NCI-H460 (cell line): Measurements from ENCODE around the gene C12orf76. TPM values are rescaled to one million over a fixed set of nuclear protein-coding genes. Genes with fewer than 3 reads are reported as not detected.
"Not testable (repeated sequence)": the region's sequence is repeated elsewhere in the genome, so short reads cannot be mapped to it uniquely, and the experiment has no call there.

Experiments
- DNase-seq: peaks from one replicate; pipeline ENCODE4 v3.0.0-alpha.2; 2016; ENCODE audit warnings: low read depth; ENCODE audit errors: extremely low read depth
- total RNA-seq: library from RNA; depleted of rRNA; stranded (reverse); fragments of >200 nt; shearing (Covaris generic); gene quantifications from 2 replicates; pipeline ENCODE4 v1.2.3, GENCODE V29; 2014

C12orf76 gene
- total RNA-seq, 1 experiment from 2014 or later: 19.3 TPM

GRCh38 chr12:110067531-110067930 is 19.2 kb upstream of the C12orf76 start:
- DNase-seq: no peak

DNA sequence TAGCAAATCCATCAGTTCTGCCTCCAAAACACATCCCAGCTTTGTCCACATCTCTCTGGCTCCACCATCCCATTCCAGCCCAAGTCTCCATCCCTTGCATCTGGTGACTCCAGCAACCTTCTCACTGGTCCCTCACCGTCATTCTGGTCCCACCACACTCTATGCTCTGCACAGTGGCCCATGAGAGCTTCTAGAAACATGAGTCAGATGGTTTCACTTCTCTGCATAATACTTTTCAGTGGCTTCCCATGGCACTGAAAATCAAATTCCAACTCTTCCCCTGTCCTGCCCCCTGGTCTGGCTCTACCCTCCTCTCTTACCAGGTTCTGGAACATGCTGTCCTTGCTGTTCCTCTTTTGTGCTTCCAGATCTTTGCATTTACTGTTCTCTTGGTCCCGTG is 17.2 kb upstream of the C12orf76 start:
- DNase-seq: no peak

- DNase-seq: no peak
These were observed 13.9 kb upstream of the C12orf76 start for GRCh38 chr12:110062241-110062640.

DNA sequence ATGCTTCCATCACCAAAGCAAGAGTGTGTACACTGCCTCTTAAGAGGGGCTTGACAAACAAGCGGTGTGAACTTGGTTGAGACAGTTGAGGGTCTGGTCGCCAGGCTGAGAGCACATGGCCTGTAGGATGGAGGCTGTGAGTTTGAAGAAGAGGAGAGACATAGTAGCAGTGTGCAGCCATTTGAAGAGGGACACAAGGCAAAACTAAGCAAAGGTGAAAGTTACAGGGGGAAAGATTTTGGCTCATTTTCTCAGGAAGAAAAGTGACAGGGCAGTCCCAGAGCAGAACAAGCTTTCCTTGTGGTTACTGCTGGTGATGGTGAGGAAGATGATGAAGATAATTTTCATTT is 11.3 kb upstream of the C12orf76 start:
- DNase-seq: no peak

DNA sequence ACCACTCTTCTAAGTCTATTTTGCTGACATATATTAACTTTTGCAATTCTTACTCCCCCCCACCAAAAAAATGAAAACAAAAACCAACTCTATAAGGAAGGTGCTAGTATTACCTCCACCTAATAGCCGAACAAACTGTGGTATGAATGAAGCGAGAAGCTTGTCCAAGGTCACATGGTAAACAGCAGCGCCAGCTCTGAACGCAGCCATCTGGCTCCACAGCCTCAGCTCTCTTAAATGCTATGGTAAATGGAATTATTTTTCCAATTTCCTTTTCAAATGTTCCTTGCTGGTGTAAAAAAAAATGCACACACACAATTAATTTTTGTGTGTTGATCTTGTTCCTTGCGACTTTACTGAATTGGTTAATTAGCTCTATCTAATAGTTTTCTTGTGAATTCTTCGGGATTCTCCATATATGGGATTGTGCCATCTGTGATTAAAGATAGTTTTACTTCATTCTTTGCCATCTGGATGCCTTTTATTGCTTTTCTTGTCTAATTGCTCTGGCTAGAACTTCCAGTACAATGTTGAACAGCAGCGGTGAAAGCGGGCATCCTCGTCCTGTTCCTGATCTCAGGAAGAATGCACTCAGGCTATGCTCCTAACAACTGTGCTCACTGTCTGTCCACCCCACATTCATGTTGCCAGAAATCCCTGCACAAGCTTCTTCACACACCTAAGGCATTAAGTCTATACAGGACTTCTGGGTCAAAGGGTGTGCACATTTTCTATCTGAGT is 10.7 kb upstream of the C12orf76 start:
- no peak for DNase-seq

DNA sequence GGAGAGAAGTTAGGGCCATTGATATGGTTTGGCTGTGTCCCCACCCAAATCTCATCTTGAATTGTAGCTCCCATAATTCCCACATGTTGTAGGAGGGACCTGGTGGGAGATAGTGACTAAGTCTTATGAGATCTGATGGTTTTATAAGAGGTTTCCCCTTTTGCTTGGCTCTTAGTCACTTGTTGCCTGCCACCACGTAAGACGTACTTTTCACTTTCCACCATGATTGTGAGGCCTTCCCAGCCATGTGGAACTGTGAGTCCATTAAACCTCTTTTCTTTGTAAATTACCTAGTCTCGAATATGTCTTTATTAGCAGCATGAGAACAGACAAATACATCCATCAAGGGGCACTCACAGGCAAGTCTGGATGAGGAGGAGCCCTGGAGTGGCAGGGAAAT is 8.3 kb upstream of the C12orf76 start:
- not testable (repeated sequence) for DNase-seq

DNA sequence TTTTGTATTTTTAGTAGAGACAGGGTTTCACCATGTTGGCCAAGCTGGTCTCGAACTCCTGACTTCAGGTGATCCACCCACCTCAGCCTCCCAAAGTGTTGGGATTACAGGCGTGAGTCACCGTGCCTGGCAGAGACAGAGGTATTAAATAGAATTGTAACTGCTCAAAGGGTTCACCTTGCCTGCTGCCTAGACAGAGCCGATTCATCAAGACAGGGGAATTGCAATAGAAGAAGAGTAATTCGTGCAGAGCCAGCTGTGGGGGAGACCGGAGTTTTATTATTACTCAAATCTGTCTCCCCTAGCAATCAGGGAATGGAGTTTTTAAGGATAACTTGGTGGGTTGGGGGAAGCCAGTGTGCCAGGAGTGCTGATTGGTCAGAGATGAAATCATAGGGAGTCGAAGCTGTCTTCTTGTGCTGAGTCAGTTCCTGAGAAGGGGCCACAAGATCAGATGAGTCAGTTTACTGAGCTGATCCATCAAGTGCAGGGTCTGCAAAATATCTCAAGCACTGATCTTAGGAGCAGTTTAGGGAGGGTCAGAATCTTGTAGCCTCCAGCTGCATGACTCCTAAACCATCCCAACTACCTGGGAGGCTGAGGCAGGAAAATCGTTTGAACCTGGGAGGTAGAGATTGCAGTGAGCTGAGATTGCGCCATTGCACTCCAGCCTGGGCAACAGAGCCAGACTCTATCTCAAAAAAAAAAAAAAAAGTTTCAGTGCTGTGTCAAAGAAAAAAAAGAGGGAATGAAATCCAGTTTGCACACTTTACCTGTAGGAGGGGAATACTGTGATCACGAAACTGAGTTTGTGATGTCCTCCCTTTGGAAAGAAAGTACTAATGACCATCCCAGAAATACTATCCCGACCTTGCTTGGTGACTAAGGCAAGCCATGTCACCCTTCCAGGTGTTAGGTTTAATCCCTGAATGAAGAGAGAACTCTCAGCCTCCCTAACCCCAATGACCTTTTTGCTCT is 7.3 kb upstream of the C12orf76 start:
- DNase-seq: not testable (repeated sequence)

DNA sequence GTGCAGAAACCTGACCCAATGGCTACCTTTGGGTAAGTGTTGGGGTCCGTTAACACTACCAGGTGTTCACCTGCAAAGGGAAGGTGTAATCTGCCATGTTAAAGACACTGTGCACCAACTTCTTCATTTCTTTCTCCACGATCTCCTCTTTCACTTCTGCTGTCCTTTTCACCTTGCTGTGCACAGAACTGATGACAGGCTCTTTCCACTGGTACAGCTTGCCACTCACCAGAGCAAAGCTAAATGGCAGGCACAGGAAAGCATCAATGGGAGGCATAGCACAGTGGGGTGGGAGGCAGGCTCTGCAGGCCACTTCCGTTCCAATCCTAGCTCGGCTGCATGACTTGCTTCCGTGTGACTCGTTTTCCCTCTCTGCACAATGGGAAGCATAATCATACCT is 2.6 kb upstream of the C12orf76 start:
- DNase-seq: no peak

DNA sequence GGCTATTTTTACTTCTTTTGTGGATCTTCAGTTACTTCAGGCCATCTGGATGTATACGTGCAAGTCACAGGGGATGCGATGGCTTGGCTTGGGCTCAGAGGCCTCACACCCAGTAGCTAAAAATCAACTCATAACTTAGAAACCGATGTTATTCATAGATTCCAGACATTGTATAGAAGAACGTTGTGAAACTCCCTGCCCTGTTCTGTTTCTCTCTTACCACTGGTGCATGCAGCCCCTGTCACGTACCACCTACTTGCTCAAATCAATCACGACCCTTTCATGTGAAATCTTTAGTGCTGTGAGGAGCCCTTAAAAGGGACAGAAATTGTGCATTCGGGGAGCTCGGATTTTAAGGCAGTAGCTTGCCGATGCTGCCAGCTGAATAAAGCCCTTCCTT is 1.3 kb upstream of the C12orf76 start:
- not testable (repeated sequence) for DNase-seq

- not testable (repeated sequence) for DNase-seq
These were observed 712 bp upstream of the C12orf76 start for GRCh38 chr12:110049034-110049433.

DNA sequence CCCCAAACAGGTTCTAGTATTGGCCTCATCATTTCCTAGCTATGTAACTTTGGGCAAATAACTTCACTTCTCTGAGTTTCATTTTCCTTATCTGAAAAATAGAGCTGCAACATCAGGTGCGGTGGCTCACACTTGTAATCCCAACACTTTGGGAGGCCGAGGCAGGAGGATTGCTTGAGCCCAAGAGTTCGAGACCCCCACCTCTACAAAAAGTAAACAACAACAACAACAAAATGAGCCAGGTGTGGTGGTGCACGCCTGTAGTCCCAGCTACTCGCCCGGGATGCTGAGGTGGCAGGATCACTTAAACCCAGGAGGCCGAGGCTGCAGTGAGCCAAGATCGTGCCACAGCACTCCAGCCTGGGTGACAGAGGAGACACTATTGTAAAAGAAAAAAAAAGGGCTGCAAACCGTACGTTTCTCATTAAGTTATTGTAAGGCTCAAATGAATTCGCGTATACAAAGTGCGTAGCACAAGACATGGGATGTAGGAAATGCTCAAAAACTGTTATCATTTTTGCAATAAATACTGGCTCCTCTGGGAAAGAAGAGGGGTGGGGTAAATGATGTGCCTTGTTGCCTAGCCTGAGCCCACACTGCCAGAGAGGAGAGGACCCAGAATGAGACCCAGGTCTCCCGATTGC is 903 bp downstream of the C12orf76 start:
- DNase-seq: no peak

GRCh38 chr12:110046451-110047187 is 1.7 kb downstream of the C12orf76 start:
- no peak for DNase-seq

GRCh38 chr12:110042264-110042663 is 6.1 kb downstream of the C12orf76 start:
- DNase-seq: no peak

DNA sequence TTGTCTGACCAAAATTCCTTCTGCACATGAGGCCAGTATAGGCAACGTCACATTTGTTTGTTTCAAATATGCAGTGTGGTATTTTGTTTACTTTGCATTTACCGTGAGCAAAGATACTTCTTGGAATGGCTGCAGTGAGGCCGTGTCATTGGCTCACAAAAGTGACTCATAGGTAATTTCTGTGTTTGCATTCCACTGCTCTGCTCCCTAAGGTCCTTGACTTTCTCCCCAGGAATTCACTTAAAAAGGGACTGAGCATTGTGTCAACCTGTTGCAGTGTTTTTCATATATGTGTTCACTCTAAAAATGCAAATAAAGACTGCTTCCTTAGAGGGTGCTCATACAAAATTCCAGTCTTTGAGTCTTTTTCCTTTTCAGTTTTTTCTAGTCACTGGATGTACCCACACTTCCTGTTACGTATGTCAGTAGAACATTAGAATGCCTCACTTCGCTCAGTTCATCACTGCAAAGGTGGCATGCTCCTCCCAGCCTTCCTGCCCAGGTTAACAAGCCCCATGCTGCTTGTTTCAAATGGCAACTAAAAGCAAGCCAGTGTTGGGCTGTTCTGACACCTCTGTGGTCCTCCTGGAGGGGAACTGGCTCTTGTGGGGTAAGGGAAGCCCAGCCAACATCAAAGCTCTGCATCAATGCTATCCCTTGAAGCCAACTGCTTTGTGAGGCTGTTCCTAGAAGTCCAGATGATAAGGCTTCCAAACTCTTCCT is 9.1 kb downstream of the C12orf76 start:
- peak; percentile 87 for DNase-seq

DNA sequence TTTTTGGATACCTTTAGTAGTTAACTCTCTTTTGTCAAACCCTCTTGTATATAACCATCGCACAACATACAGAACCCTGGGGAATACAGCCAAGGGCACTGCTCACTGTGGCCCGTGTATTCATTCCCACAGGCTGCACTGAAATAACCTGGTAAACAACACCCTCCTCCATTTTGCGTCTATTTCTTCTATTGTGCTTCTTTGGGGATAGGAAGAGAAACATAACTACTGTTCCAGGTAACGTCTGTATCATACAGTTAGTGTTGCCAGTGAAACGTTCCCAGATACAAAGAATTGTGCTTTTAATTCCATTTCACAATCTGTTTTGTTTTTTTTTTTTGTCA is 9.6 kb downstream of the C12orf76 start:
- no peak for DNase-seq

DNA sequence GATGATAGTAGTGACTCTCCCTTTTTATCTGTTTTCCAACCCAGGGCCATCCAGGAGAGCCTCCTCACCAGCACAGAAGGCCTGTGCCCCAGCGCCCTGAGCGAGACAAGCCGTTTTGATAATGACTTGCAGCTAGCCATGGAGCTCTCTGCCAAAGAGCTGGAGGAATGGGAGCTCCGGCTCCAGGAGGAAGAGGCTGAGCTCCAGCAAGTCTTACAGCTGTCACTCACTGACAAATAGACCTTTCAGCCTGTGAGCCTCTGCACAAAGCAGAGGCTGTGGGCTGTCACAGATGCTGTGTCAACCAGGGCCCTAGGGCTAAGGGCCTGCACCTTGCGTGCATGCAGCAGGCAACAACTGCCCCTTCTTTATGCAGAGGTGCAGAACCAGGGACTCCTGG is 11.0 kb downstream of the C12orf76 start:
- no peak for DNase-seq

DNA sequence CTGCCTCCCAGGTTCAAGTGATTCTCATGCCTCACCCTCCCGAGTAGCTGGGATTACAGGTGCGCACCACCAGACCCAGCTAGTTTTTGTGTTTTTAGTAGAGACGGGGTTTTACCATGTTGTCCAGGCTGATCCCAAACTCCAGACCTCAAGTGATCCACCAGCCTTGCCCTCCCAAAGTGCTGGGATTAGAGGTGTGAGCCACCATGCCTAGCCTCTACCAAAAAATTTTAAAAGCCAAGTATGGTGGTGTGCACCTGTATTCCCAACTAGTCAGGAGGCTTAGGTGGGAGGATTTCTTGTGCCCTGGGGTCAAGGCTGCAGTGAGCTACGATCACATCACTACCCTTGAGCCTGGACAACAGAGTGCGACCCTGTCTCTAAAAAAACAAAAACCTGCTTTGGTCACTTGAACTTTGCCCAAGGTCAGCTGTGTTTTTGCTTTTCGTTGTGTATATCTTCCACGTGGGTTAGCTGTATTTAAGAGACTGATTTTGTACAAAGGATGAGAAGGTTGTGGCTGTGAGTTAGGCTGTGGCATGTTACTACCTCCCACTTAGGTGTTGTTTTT is 12.7 kb downstream of the C12orf76 start:
- DNase-seq: no peak

DNA sequence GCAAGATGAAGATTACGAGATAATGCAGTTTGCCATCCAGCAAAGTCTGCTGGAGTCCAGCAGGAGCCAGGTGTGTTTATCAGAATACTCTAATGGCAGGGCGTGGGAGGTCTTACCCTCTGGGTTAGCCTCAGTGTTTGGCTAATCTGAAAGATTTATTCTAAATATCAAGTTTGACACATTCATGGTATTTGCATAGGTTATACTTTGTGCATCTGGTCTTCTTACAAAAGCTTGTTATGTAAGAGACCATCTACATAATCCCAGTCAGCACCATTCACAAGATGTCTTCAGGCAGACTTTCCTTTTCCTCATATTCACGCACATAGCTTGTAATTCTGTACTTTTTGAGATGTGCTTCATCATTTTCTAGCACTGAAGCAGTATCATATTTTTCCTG is 14.4 kb downstream of the C12orf76 start:
- no peak for DNase-seq

DNA sequence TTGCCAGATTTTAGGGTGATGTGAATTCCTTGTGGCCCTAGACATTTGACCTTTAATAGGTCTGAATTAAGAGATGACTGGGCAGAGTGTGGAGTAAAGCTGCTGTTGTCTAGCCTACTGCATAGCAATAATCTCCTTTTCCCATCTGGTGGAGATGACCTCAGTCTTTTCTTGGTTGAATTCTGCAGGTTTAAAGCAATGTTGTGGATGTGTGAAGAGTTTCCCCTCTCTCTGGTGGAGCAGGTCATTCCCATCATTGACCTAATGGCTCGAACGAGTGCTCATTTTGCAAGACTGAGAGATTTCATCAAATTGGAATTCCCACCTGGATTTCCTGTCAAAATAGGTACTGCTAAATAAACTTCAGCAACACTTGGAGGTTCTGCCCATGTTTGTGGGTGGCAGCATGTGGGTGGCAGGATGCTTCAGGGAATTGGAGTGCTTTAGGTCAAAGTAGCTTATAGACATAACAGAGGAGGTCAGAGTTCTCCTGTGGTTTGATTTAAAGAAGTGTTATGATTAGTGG is 19.0 kb downstream of the C12orf76 start:
- DNase-seq: no peak

DNA sequence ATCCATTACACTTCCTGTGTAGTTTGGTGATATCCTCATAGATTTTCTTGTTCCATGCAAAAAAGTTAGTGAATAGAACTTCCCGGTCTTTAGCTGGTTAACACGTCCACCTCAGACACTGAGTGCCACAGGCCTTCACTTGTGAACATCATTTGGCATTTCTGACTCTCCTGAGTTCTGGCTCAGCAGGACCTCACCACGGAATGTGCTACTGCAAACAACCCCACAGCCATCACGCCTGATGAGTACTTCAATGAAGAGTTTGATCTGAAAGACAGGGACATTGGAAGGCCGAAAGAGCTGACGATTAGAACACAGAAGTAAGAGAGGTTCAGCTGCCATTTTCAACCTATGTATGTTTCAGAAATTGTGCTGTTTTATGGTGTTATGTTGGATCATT is 20.0 kb downstream of the C12orf76 start:
- DNase-seq: no peak
